Subcutaneous abdominal adipose tissue (tissue), 5 donors: ENCODE measurements around the gene XRN2.
A peak's percentile ranks its signal among the peaks of the same experiment; 100 is the strongest.

Experiments
- H3K27ac ChIP-seq: one replicate; pipeline ENCODE4 v1.7.0; 2013; ENCODE audit warnings: low read depth, mild to moderate bottlenecking, inconsistent platforms, low read length, moderate library complexity
- H3K27me3 ChIP-seq, 5 donors: one replicate each; pipeline ENCODE4 v1.7.0; 2013; ENCODE audit warnings: low read length in 5 of 5, inconsistent platforms in 1 of 5; ENCODE audit not compliant: control insufficient read depth in 5 of 5, insufficient read depth in 4 of 5
- H3K36me3 ChIP-seq, 5 donors: one replicate each; pipeline ENCODE4 v1.7.0; 2013; ENCODE audit warnings: low read length in 5 of 5; ENCODE audit not compliant: control insufficient read depth in 5 of 5, insufficient read depth in 5 of 5
- H3K4me1 ChIP-seq, 5 donors: one replicate each; pipeline ENCODE4 v1.7.0; 2013; ENCODE audit warnings: low read length in 5 of 5, mild to moderate bottlenecking in 3 of 5, moderate library complexity in 1 of 5; ENCODE audit not compliant: control insufficient read depth in 5 of 5, insufficient read depth in 5 of 5
- H3K4me3 ChIP-seq, 5 donors: one replicate each; pipeline ENCODE4 v1.7.0; 2013; ENCODE audit warnings: low read length in 5 of 5, low read depth in 1 of 5
- H3K9ac ChIP-seq, 5 donors: one replicate each; pipeline ENCODE4 v1.7.0; 2013; ENCODE audit warnings: low read length in 5 of 5, mild to moderate bottlenecking in 4 of 5, moderate library complexity in 3 of 5
- H3K9me3 ChIP-seq, 5 donors: one replicate each; pipeline ENCODE4 v1.7.0; 2013; ENCODE audit warnings: low read length in 5 of 5; ENCODE audit not compliant: control insufficient read depth in 5 of 5
- donor health status: healthy.
- donor health status: healthy.
- donor health status: healthy.
- donor health status: healthy.
- donor health status: healthy.

XRN2 gene

GRCh38 chr20:21303061-21303871, at the start of gene XRN2:
TSS of gene XRN2 (plus strand) at chr20:21303331. CDS start at chr20:21303399, 68 bp downstream.
- Histone ChIP-seq H3K4me3 (peak within 1 kb of the TSS; percentile 63 to 94 (median 89)), H3K9me3 (no peaks in the 10 kb centered on the region), H3K27me3 (peaks cover 0 to 2% (median 0%) of the 10 kb centered on the region in 5 donors), H3K4me1 (peaks cover 2 to 24% (median 15%) of the 10 kb centered on the region in 5 donors), H3K36me3 (peaks cover 0 to under 1% (median 0%) of the 10 kb centered on the region in 5 donors), H3K27ac (peak within 1 kb of the TSS; percentile 99), H3K9ac (peak within 1 kb of the TSS; percentile 77 to 99 (median 97))

- Histone ChIP-seq H3K9me3 (no peaks in the 10 kb centered on the region), H3K9ac (no peak overlapping the region), H3K4me3 (no peak overlapping the region), H3K4me1 (no peaks in the 10 kb centered on the region), H3K27me3 (no peaks in the 10 kb centered on the region), H3K27ac (no peak overlapping the region), H3K36me3 (no peaks in the 10 kb centered on the region)
Measured at GRCh38 chr20:21257192-21257591, 45.9 kb upstream of the XRN2 start.

- Histone ChIP-seq H3K36me3 (no peaks in the 10 kb centered on the region), H3K4me3 (no peak overlapping the region), H3K27ac (no peak overlapping the region), H3K9me3 (no peaks in the 10 kb centered on the region), H3K27me3 (no peaks in the 10 kb centered on the region), H3K4me1 (no peaks in the 10 kb centered on the region), H3K9ac (no peak overlapping the region)
Measured at GRCh38 chr20:21258411-21258810, 44.7 kb upstream of the XRN2 start.

- no peaks in the 10 kb centered on the region for H3K9me3 ChIP-seq
- no peaks in the 10 kb centered on the region for H3K4me1 ChIP-seq
- H3K9ac ChIP-seq = no peak overlapping the region
- H3K4me3 ChIP-seq = no peak overlapping the region
- H3K36me3 ChIP-seq = no peaks in the 10 kb centered on the region
- no peak overlapping the region for H3K27ac ChIP-seq
- H3K27me3 ChIP-seq = no peaks in the 10 kb centered on the region
Measured at GRCh38 chr20:21259346-21259745, 43.8 kb upstream of the XRN2 start.

DNA sequence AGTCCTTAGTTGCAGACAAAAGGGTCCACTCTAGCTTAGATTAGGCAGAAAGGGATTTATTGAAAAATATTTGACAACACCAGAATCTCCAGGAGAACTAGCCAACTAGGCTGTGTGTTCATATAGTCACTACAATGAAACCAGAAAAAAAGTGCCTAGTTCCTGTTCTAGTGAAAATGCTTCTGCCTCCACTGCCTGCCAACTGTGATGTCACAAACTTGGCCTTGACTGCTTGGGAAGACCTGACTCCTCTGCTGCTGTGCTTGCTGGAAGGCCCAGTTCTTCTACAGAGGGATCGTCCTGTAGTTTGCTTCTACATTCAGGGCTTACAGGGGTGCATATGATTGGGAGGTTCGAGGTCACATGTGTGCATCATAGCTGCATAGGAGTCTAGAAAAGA, 40.3 kb upstream of the XRN2 start:
- Histone ChIP-seq H3K27me3 (peaks cover 0 to 3% (median 0%) of the 10 kb centered on the region in 5 donors), H3K36me3 (no peaks in the 10 kb centered on the region), H3K9ac (no peak overlapping the region), H3K4me1 (no peaks in the 10 kb centered on the region), H3K9me3 (peaks cover 0 to 15% (median 11%) of the 10 kb centered on the region in 5 donors), H3K4me3 (no peak overlapping the region), H3K27ac (no peak overlapping the region)

GRCh38 chr20:21265261-21266190, 37.6 kb upstream of the XRN2 start:
- Histone ChIP-seq H3K36me3 (no peaks in the 10 kb centered on the region), H3K9ac (no peak overlapping the region), H3K4me3 (no peak overlapping the region), H3K27ac (no peak overlapping the region), H3K9me3 (peaks cover 0 to 18% (median 11%) of the 10 kb centered on the region in 5 donors), H3K27me3 (peaks cover 0 to 3% (median 0%) of the 10 kb centered on the region in 5 donors), H3K4me1 (no peaks in the 10 kb centered on the region)

GRCh38 chr20:21266191-21266536, 37.0 kb upstream of the XRN2 start:
- Histone ChIP-seq H3K9ac (no peak overlapping the region), H3K4me1 (no peaks in the 10 kb centered on the region), H3K9me3 (peaks cover 0 to 18% (median 11%) of the 10 kb centered on the region in 5 donors), H3K27ac (no peak overlapping the region), H3K27me3 (peaks cover 0 to 3% (median 0%) of the 10 kb centered on the region in 5 donors), H3K4me3 (no peak overlapping the region), H3K36me3 (no peaks in the 10 kb centered on the region)

DNA sequence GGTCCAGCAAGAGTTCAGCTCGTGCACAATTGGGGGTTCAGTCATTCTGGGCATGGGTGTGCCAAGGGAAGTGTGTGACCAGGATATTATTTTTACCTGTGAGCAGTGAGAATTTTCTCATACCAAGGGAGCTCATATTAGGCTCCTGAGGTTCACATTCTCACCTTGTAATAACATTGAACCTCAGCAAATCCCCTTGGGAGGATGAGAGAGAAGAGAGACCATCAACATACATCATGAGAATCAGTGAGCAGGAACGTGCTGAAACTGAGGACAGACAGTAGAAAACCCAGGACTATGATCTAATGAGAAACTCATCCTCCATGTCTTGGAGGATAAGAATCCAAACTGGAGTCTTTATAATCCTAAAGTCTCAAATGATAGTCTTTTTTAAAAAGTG, 33.4 kb upstream of the XRN2 start:
- no peak overlapping the region for H3K4me3 ChIP-seq
- no peak overlapping the region for H3K27ac ChIP-seq
- no peaks in the 10 kb centered on the region for H3K36me3 ChIP-seq
- H3K9me3 ChIP-seq = peaks cover 0 to 26% (median 19%) of the 10 kb centered on the region in 5 donors
- no peak overlapping the region for H3K9ac ChIP-seq
- peaks cover 0 to 6% (median 5%) of the 10 kb centered on the region in 5 donors for H3K27me3 ChIP-seq
- H3K4me1 ChIP-seq = no peaks in the 10 kb centered on the region

- H3K27ac ChIP-seq = no peak overlapping the region
- H3K9ac ChIP-seq = no peak overlapping the region
- no peak overlapping the region for H3K4me3 ChIP-seq
- no peaks in the 10 kb centered on the region for H3K36me3 ChIP-seq
- peaks cover 0 to 26% (median 19%) of the 10 kb centered on the region in 5 donors for H3K9me3 ChIP-seq
- H3K27me3 ChIP-seq = peaks cover 0 to 6% (median 5%) of the 10 kb centered on the region in 5 donors
- H3K4me1 ChIP-seq = no peaks in the 10 kb centered on the region
Measured at GRCh38 chr20:21270806-21271205, 32.3 kb upstream of the XRN2 start.

- Histone ChIP-seq H3K27ac (no peak overlapping the region), H3K9me3 (peaks cover 0 to 15% (median 11%) of the 10 kb centered on the region in 5 donors), H3K27me3 (peaks cover 0 to 5% (median 3%) of the 10 kb centered on the region in 5 donors), H3K9ac (no peak overlapping the region), H3K4me1 (no peaks in the 10 kb centered on the region), H3K4me3 (no peak overlapping the region), H3K36me3 (no peaks in the 10 kb centered on the region)
Measured at GRCh38 chr20:21272279-21272678, 30.9 kb upstream of the XRN2 start.
